HEK293 (cell line): ENCODE measurements around the gene ZNF423.

ENCODE experiments used
- CTCF ChIP-seq: fragments of 450-650 bp; formaldehyde crosslinking; IDR thresholded peaks from 2 replicates; pipeline ENCODE4 v1.5.1; 2016; ENCODE audit warnings: missing biosample characterization, missing genetic modification characterization
- KLF17 ChIP-seq: fragments of 450-650 bp; formaldehyde crosslinking; IDR thresholded peaks from 2 replicates; pipeline ENCODE4 v1.5.1; 2016; ENCODE audit warnings: missing biosample characterization, missing genetic modification characterization
- PATZ1 ChIP-seq: fragments of 450-650 bp; formaldehyde crosslinking; IDR thresholded peaks from 2 replicates; pipeline ENCODE4 v1.5.1; 2016; ENCODE audit warnings: missing biosample characterization, missing genetic modification characterization
- ZBTB11 ChIP-seq: fragments of 450-650 bp; formaldehyde crosslinking; conservative IDR thresholded peaks from 2 replicates; pipeline ENCODE4 v1.5.1; 2016; ENCODE audit warnings: low read depth, missing biosample characterization, missing genetic modification characterization
- ZBTB17 ChIP-seq: fragments of 450-650 bp; formaldehyde crosslinking; IDR thresholded peaks from 2 replicates; pipeline ENCODE4 v1.5.1; 2016; ENCODE audit warnings: missing biosample characterization, missing genetic modification characterization
- ZBTB7A ChIP-seq: fragments of 450-650 bp; formaldehyde crosslinking; IDR thresholded peaks from 2 replicates; pipeline ENCODE4 v1.5.1; 2016; ENCODE audit warnings: low read depth, missing biosample characterization, missing genetic modification characterization
- ZNF248 ChIP-seq: fragments of 450-650 bp; formaldehyde crosslinking; IDR thresholded peaks from 2 replicates; pipeline ENCODE4 v1.5.1; 2017; ENCODE audit warnings: missing biosample characterization, missing genetic modification characterization
- ZNF561 ChIP-seq: fragments of 450-650 bp; IDR thresholded peaks from 2 replicates; pipeline ENCODE4 v1.5.1; 2018; ENCODE audit warnings: missing biosample characterization, missing genetic modification characterization, borderline replicate concordance
- ZNF791 ChIP-seq: fragments of 450-650 bp; formaldehyde crosslinking; IDR thresholded peaks from 2 replicates; pipeline ENCODE4 v1.5.1; 2016; ENCODE audit warnings: missing biosample characterization, missing genetic modification characterization
- ZSCAN18 ChIP-seq: fragments of 450-650 bp; formaldehyde crosslinking; IDR thresholded peaks from 2 replicates; pipeline ENCODE4 v1.5.1; 2016; ENCODE audit warnings: missing biosample characterization, missing genetic modification characterization

- TF ChIP-seq ZBTB17 (tag by site-specific recombination), result no peak
- TF ChIP-seq CTCF (tag by site-specific recombination), result no peak
- no peak for TF ChIP-seq ZBTB11 (tag by site-specific recombination)
- no peak for TF ChIP-seq ZNF561
- no peak for TF ChIP-seq ZNF791
- TF ChIP-seq PATZ1, result no peak
- TF ChIP-seq ZSCAN18 (tag by site-specific recombination), result no peak
- no peak for TF ChIP-seq ZBTB7A (tag by site-specific recombination)
- TF ChIP-seq ZNF248 (tag by site-specific recombination), result no peak
- no peak for TF ChIP-seq KLF17
These were observed 167.7 kb downstream of the ZNF423 start for GRCh38 chr16:49688036-49688697.
